ENCODE results near the gene DNAJC27. TPM values are rescaled to one million over a fixed set of nuclear protein-coding genes. Genes with fewer than 3 reads are reported as not detected.

DNAJC27 gene
- total and polyA plus RNA-seq, 9 of the 15 experiments (the other 6 are each of a cell fraction or from before 2014, with no cell fraction given) = 0.53 to 5.9 (median 3.0) TPM

GRCh38 chr2:24903161-24904103 is 68.3 kb downstream of the DNAJC27 start:
- Histone ChIP-seq H2AFZ (ENCODE audit: low read depth, low read length) (no peak overlapping the region), H3K4me3 (no peak overlapping the region), H3K79me2 (ENCODE audit: control insufficient read depth, insufficient read depth, low read length) (peaks cover 6% of the 10 kb centered on the region; the same call in 2 of the 3 replicates), H3K4me2 (ENCODE audit: insufficient read depth, low read length) (no peak overlapping the region), H3K36me3 (ENCODE audit: control insufficient read depth, insufficient read depth, low read length) (peaks cover 33% of the 10 kb centered on the region; the same call in 2 of the 3 replicates), H4K20me1 (replicated peaks; ENCODE audit: control insufficient read depth, insufficient read depth, low read length) (no peaks in the 10 kb centered on the region), H3K27me3 (ENCODE audit: control insufficient read depth in 2 of 2, insufficient read depth in 2 of 2, low read length in 2 of 2) (no peaks in the 10 kb centered on the region), H3K4me1 (replicated peaks in 1 of 2; ENCODE audit: control insufficient read depth in 2 of 2, insufficient read depth in 2 of 2, low read length in 2 of 2) (no peaks in the 10 kb centered on the region), H3K9ac (ENCODE audit: insufficient read depth in 1 of 2, low read depth in 2 of 2, low read length in 2 of 2) (no peak overlapping the region; a peak in 1 of 4 replicates), H3K27ac (ENCODE audit: extremely low read depth, low read depth, low read length) (no peak overlapping the region), H3K9me1 (ENCODE audit: control insufficient read depth, insufficient read depth, low read length) (no peaks in the 10 kb centered on the region), H3K9me3 (replicated peaks; ENCODE audit: control insufficient read depth, insufficient read depth, low read depth, low read length) (no peaks in the 10 kb centered on the region; the same call in 1 of the 2 replicates)
- WGBS (ENCODE audit: insufficient coverage, low coverage, missing lambda C conversion rate) = 91% methylated on average over 18 of the region's 23 CpGs
- in situ Hi-C loops (cut with MboI) = no loop called here
- no TSS peak for BruUV-seq (replicated peaks)
- FAIRE-seq (no peak), DNase-seq (ENCODE audit: extremely low read depth in 1 of 4, low spot score in 3 of 4) (no peak), ATAC-seq (no peak)
- TF ChIP-seq ERF (CRISPR knock-in tag; IDR thresholded peaks at IDR 0.05) (no peak), TAF1 (IDR thresholded peaks at IDR 0.05; ENCODE audit: control insufficient read depth, extremely low read depth, insufficient read depth, low read length, severe bottlenecking) (no peak), MITF (IDR thresholded peaks at IDR 0.05) (no peak), VEZF1 (CRISPR knock-in tag; IDR thresholded peaks at IDR 0.05) (no peak), TAF15 (IDR thresholded peaks at IDR 0.05; ENCODE audit: low read depth, low read length) (no peak), MEIS2 (IDR thresholded peaks at IDR 0.05; ENCODE audit: partially characterized antibody) (no peak), RBBP5 (IDR thresholded peaks at IDR 0.05; ENCODE audit: borderline replicate concordance, insufficient read depth, low read length, poor library complexity, severe bottlenecking) (no peak), SPI1 (IDR thresholded peaks at IDR 0.05; ENCODE audit: borderline replicate concordance, low read depth, low read length) (no peak), TGIF2 (CRISPR knock-in tag; IDR thresholded peaks at IDR 0.05) (no peak), SMC3 (conservative IDR thresholded peaks at IDR 0.05; ENCODE audit: insufficient read depth, low read depth, low read length) (no peak), POLR2A (conservative IDR thresholded peaks at IDR 0.05) (no peak), ZNF830 (CRISPR knock-in tag; IDR thresholded peaks at IDR 0.05) (no peak), FOXP1 (CRISPR knock-in tag; IDR thresholded peaks at IDR 0.05) (no peak), ZBED1 (IDR thresholded peaks at IDR 0.05) (no peak), SOX6 (IDR thresholded peaks at IDR 0.05) (no peak)
- ChIA-PET CTCF (ENCODE audit: low intra/inter-chr PET ratio) (no interaction called here), POLR2A (interaction anchor here (0.6 kb wide), 1 partner anchor 104 kb away, joined by 5 read pairs; no protein-coding TSS in a partner anchor)
- intact Hi-C loops (cut with micrococcal nuclease) = no loop called here

Data from K562 (cell line).